H1 (cell line): ENCODE data around the gene FOXL1. TPM values are rescaled to one million over a fixed set of nuclear protein-coding genes. Genes with fewer than 3 reads are reported as not detected.

ENCODE experiments used
- CTCF ChIA-PET: fragments of 300-600 bp; sonication (Branson Sonifier 250); formaldehyde crosslinking; loops from one replicate; lab custom pipeline; 2021; ENCODE audit not compliant: partially characterized antibody; lab: Charles Lee
- POLR2A ChIA-PET: fragments of 300-600 bp; sonication (Branson Sonifier 250); formaldehyde crosslinking; loops from one replicate; lab custom pipeline; 2021; ENCODE audit warnings: inconsistent platforms; ENCODE audit not compliant: partially characterized antibody; lab: Charles Lee
- DNase-seq, 2 experiments: peaks; one replicate each; pipeline versions ENCODE4 v3.0.0 to v3.0.0-alpha.2; 2010 to 2022; ENCODE audit warnings: low spot score in 2 of 2, low read depth in 1 of 2, mixed read lengths in 1 of 2
- FAIRE-seq: peaks from 2 replicates; lab custom pipeline; 2011; peaks lifted over from hg19 to GRCh38; lab: Jason Lieb, UNC
- H2AFZ ChIP-seq: 2 replicates; pipeline ENCODE4 v1.8.1; 2012; ENCODE audit warnings: low read length, inconsistent platforms
- H2AK5ac ChIP-seq: 2 replicates; pipeline ENCODE4 v1.6.1; 2013; ENCODE audit warnings: low read depth, low read length
- H2BK120ac ChIP-seq: replicated peaks from 2 replicates; pipeline ENCODE3; 2013; ENCODE audit warnings: low read depth, low read length, inconsistent platforms
- H2BK12ac ChIP-seq: 2 replicates; pipeline ENCODE4 v1.6.1; 2013; ENCODE audit warnings: low read depth, low read length
- H2BK15ac ChIP-seq: 2 replicates; pipeline ENCODE4 v1.6.1; 2013; ENCODE audit warnings: low read length
- H2BK20ac ChIP-seq: 2 replicates; pipeline ENCODE4 v1.6.1; 2013; ENCODE audit warnings: low read length
- H2BK5ac ChIP-seq: 2 replicates; pipeline ENCODE4 v1.6.1; 2013; ENCODE audit warnings: low read depth, low read length
- H3K14ac ChIP-seq: 2 replicates; pipeline ENCODE4 v1.6.1; 2013; ENCODE audit warnings: inconsistent platforms; ENCODE audit not compliant: insufficient read length
- H3K18ac ChIP-seq: 2 replicates; pipeline ENCODE4 v1.6.1; 2013; ENCODE audit warnings: low read length; ENCODE audit errors: extremely low read depth
- H3K23ac ChIP-seq: 2 replicates; pipeline ENCODE4 v1.6.1; 2013; ENCODE audit warnings: inconsistent platforms; ENCODE audit not compliant: insufficient read length
- H3K23me2 ChIP-seq: 2 replicates; pipeline ENCODE4 v1.6.1; 2013; ENCODE audit warnings: low read depth, low read length
- H3K27ac ChIP-seq: 2 replicates; pipeline ENCODE4 v1.6.1; 2011; ENCODE audit warnings: low read depth, low read length, inconsistent platforms
- H3K27me3 ChIP-seq, 4 experiments: replicated peaks in 1 of 4; 1 replicate in 1 of 4; 2 replicates in 3 of 4; pipeline versions ENCODE4 v1.6.1 to v1.8.1; 2011 to 2013; ENCODE audit warnings: low read length in 3 of 4, mild to moderate bottlenecking in 3 of 4, inconsistent platforms in 2 of 4, mixed read lengths in 2 of 4, moderate library complexity in 1 of 4; ENCODE audit not compliant: control insufficient read depth in 3 of 4, insufficient read depth in 3 of 4; ENCODE audit errors: extremely low read depth in 1 of 4
- H3K36me3 ChIP-seq, 4 experiments: 2 replicates each; pipeline versions ENCODE4 v1.6.1 to v1.8.1; 2011 to 2013; ENCODE audit warnings: mild to moderate bottlenecking in 4 of 4, low read length in 3 of 4, moderate library complexity in 2 of 4, control low read depth in 1 of 4, inconsistent platforms in 1 of 4; ENCODE audit not compliant: insufficient read depth in 4 of 4, control insufficient read depth in 2 of 4
- H3K4ac ChIP-seq: replicated peaks from 2 replicates; pipeline ENCODE3; 2013; ENCODE audit warnings: low read length, low read depth, mixed read lengths, inconsistent platforms; ENCODE audit not compliant: insufficient read length
- H3K4me1 ChIP-seq, 4 experiments: replicated peaks in 1 of 4; 1 replicate in 1 of 4; 2 replicates in 3 of 4; pipeline versions ENCODE4 v1.6.1 to v1.8.1; 2011 to 2013; ENCODE audit warnings: low read length in 3 of 4, inconsistent platforms in 2 of 4, mixed read lengths in 1 of 4; ENCODE audit not compliant: insufficient read depth in 4 of 4, control insufficient read depth in 3 of 4
- H3K4me2 ChIP-seq, 2 experiments: 2 replicates each; pipeline versions ENCODE4 v1.6.1 to v1.8.1; 2011 to 2013; ENCODE audit warnings: low read depth in 2 of 2, low read length in 2 of 2, control low read depth in 1 of 2, inconsistent platforms in 1 of 2, mild to moderate bottlenecking in 1 of 2; ENCODE audit not compliant: insufficient read depth in 1 of 2
- H3K4me3 ChIP-seq, 4 experiments: fragments of 200-600, 300-600 bp in 1 of 4; sonication (generic), shearing (Covaris generic), sonication (Bioruptor Twin) in 1 of 4; 2 replicates each; pipeline versions ENCODE4 v1.5.1 to v1.8.1; 2011 to 2016; ENCODE audit warnings: low read length in 4 of 4, low read depth in 3 of 4, control low read depth in 2 of 4, inconsistent platforms in 2 of 4, mild to moderate bottlenecking in 2 of 4, mixed read lengths in 1 of 4, moderate library complexity in 1 of 4; ENCODE audit not compliant: insufficient read depth in 2 of 4; ENCODE audit errors: extremely low read depth in 1 of 4
- H3K56ac ChIP-seq: replicated peaks from 2 replicates; pipeline ENCODE3; 2013; ENCODE audit warnings: low read depth, mild to moderate bottlenecking, mixed read lengths, low read length, inconsistent platforms; ENCODE audit not compliant: insufficient read length
- H3K79me1 ChIP-seq: 2 replicates; pipeline ENCODE4 v1.6.1; 2013; ENCODE audit warnings: low read depth, low read length, control low read depth
- H3K79me2 ChIP-seq, 2 experiments: 2 replicates each; pipeline versions ENCODE4 v1.6.1 to v1.8.1; 2012 to 2013; ENCODE audit warnings: low read length in 2 of 2, mild to moderate bottlenecking in 2 of 2, inconsistent platforms in 1 of 2; ENCODE audit not compliant: insufficient read depth in 2 of 2, control insufficient read depth in 1 of 2
- H3K9ac ChIP-seq, 4 experiments: replicated peaks in 1 of 4; 1 replicate in 1 of 4; 2 replicates in 3 of 4; pipeline versions ENCODE4 v1.6.1 to v1.8.1; 2011 to 2013; ENCODE audit warnings: low read depth in 3 of 4, low read length in 3 of 4, control low read depth in 2 of 4, mild to moderate bottlenecking in 2 of 4, moderate library complexity in 2 of 4, inconsistent platforms in 1 of 4; ENCODE audit errors: extremely low read depth in 1 of 4
- H3K9me3 ChIP-seq, 2 experiments: 2 replicates each; pipeline versions ENCODE4 v1.6.1 to v1.8.1; 2012 to 2013; ENCODE audit warnings: mild to moderate bottlenecking in 2 of 2, moderate library complexity in 2 of 2, control low read depth in 1 of 2, inconsistent platforms in 1 of 2, low read depth in 1 of 2, low read length in 1 of 2, mixed read lengths in 1 of 2; ENCODE audit not compliant: insufficient read depth in 2 of 2
- H4K20me1 ChIP-seq, 2 experiments: replicated peaks in 1 of 2; 2 replicates each; pipeline versions ENCODE3 to v1.8.1; 2011 to 2013; ENCODE audit warnings: inconsistent platforms in 2 of 2, low read length in 2 of 2, mild to moderate bottlenecking in 1 of 2; ENCODE audit not compliant: insufficient read depth in 2 of 2, control insufficient read depth in 1 of 2
- H4K5ac ChIP-seq: 2 replicates; pipeline ENCODE4 v1.6.1; 2013; ENCODE audit warnings: low read length, low read depth, mixed read lengths, inconsistent platforms; ENCODE audit not compliant: insufficient read length
- H4K8ac ChIP-seq: 2 replicates; pipeline ENCODE4 v1.8.0; 2013; ENCODE audit warnings: mild to moderate bottlenecking, moderate library complexity, low read length, inconsistent platforms; ENCODE audit not compliant: insufficient read depth; ENCODE audit errors: extremely low read depth
- H4K91ac ChIP-seq: replicated peaks from 2 replicates; pipeline ENCODE3; 2013; ENCODE audit warnings: low read length, mixed read lengths, inconsistent platforms; ENCODE audit not compliant: insufficient read length
- E2F6 ChIP-seq: IDR thresholded peaks from 2 replicates; pipeline ENCODE4 v1.6.1; 2012; ENCODE audit warnings: inconsistent platforms
- EZH2 ChIP-seq: fragments of 200-600 bp; sonication (generic); IDR thresholded peaks from 2 replicates; pipeline ENCODE4 v1.7.1; 2012; ENCODE audit warnings: low read depth, mild to moderate bottlenecking, moderate library complexity, low read length, inconsistent platforms; ENCODE audit not compliant: severe bottlenecking
- KDM5A ChIP-seq: fragments of 200-600 bp; IDR thresholded peaks from 2 replicates; pipeline ENCODE4 v1.7.1; 2012; ENCODE audit warnings: mild to moderate bottlenecking, low read length, inconsistent platforms, mixed read lengths
- NANOG ChIP-seq: IDR thresholded peaks from 2 replicates; pipeline ENCODE4 v1.6.1; 2011; ENCODE audit warnings: low read length, low read depth, mild to moderate bottlenecking, inconsistent platforms; ENCODE audit not compliant: insufficient read depth, poor library complexity, severe bottlenecking
- RAD21 ChIP-seq, 2 experiments: IDR thresholded peaks in 1 of 2; conservative IDR thresholded peaks in 1 of 2; 2 replicates each; pipeline ENCODE4 v1.6.1; 2011; ENCODE audit warnings: low read depth in 2 of 2, low read length in 2 of 2, improper control_type of control experiment in 1 of 2, inconsistent platforms in 1 of 2, mild to moderate bottlenecking in 1 of 2, moderate library complexity in 1 of 2
- RNF2 ChIP-seq: fragments of 200-900, 300-1000 bp; sonication (generic); IDR thresholded peaks from 2 replicates; pipeline ENCODE4 v1.7.1; 2016; ENCODE audit warnings: borderline replicate concordance, low read depth, mild to moderate bottlenecking, antibody characterized with exemption, low read length; ENCODE audit not compliant: poor library complexity, severe bottlenecking; ENCODE audit errors: missing control alignments
- SAP30 ChIP-seq: fragments of 300-600 bp; sonication (generic); IDR thresholded peaks from 2 replicates; pipeline ENCODE4 v1.7.1; 2012; ENCODE audit warnings: low read length, moderate library complexity, mild to moderate bottlenecking, inconsistent platforms; ENCODE audit not compliant: insufficient read depth, insufficient replicate concordance
- SP2 ChIP-seq: IDR thresholded peaks from 2 replicates; pipeline ENCODE4 v1.6.1; 2012; ENCODE audit warnings: mild to moderate bottlenecking, low read length, inconsistent platforms
- SUZ12 ChIP-seq: fragments of 200-600 bp; sonication (generic); IDR thresholded peaks from 2 replicates; pipeline ENCODE4 v1.6.1; 2012; ENCODE audit warnings: mild to moderate bottlenecking, inconsistent platforms, low read length, moderate library complexity, mixed read lengths
- TAF7 ChIP-seq: optimal IDR thresholded peaks from 2 replicates; pipeline ENCODE3; 2011; ENCODE audit warnings: low read depth, mild to moderate bottlenecking, inconsistent platforms, low read length, moderate library complexity, borderline replicate concordance
- WGBS, 2 experiments: shearing (Covaris generic) in 1 of 2; methylation state at CpG; one replicate each; pipeline versions ENCODE4 v1.1.6 to v1.1.7; 2013 to 2015; ENCODE audit warnings: low lambda C conversion rate in 2 of 2, mixed read lengths in 2 of 2, inconsistent platforms in 1 of 2, low coverage in 1 of 2, missing lambda C conversion rate in 1 of 2; ENCODE audit not compliant: insufficient replicate concordance in 2 of 2, insufficient coverage in 1 of 2, insufficient read length in 1 of 2; ENCODE audit errors: extremely low coverage in 1 of 2, missing lambda C conversion rate in 1 of 2; 5-methylcytosine and 5-hydroxymethylcytosine counted together
- polyA plus RNA-seq, 7 experiments: library from polyadenylated mRNA; depleted of rRNA in 3 of 7; stranded (reverse) in 5 of 7; unstranded in 2 of 7; fragments of >200 nt in 5 of 7; fragments of 200-250 nt in 2 of 7; gene quantifications; 1 replicate in 5 of 7; 2 replicates in 1 of 7; 4 replicates in 1 of 7; pipeline versions ENCODE4 v1.2.1 to v1.2.3, GENCODE V29; 2011 to 2013; ENCODE audit warnings: missing spikeins in 2 of 7, mixed read lengths in 2 of 7
- total RNA-seq: library from RNA; stranded (reverse); fragmentation: NEBNext Ultra II Directional; extraction: Animal tissue kit (Norgen Biotek cat#: 25700); gene quantifications from 2 replicates; pipeline ENCODE4 v1.2.1, GENCODE V29; 2021
- TF ChIP-seq, protein P1 (sequence below): IDR thresholded peaks from 2 replicates; pipeline ENCODE4 v1.6.1; 2011; ENCODE audit warnings: low read depth, mild to moderate bottlenecking, low read length; ENCODE audit not compliant: insufficient read depth

The FOXL1 gene
- total and polyA plus RNA-seq, 2 of the 8 experiments (the other 6 are each of a cell fraction or from before 2014, with no cell fraction given), result 0.03 TPM; not detected in 1

- Histone ChIP-seq H2AK5ac (no peak overlapping the region), H4K20me1 (no peaks in the 10 kb centered on the region), H3K4me3 (no peak overlapping the region), H3K9ac (no peak overlapping the region), H3K4me2 (no peak overlapping the region), H3K56ac (no peak overlapping the region), H3K18ac (no peak overlapping the region), H2BK5ac (no peak overlapping the region), H3K23ac (no peak overlapping the region), H3K79me2 (no peaks in the 10 kb centered on the region), H4K91ac (no peak overlapping the region), H3K14ac (no peak overlapping the region), H4K8ac (no peak overlapping the region), H2AFZ (no peak overlapping the region), H3K4me1 (peaks cover 0 to 5% (median 0%) of the 10 kb centered on the region in 4 experiments; a peak in 1 of 7 replicates), H3K9me3 (no peaks in the 10 kb centered on the region), H4K5ac (no peak overlapping the region), H3K23me2 (no peaks in the 10 kb centered on the region), H2BK12ac (no peak overlapping the region), H3K4ac (no peak overlapping the region), H3K36me3 (no peaks in the 10 kb centered on the region), H3K27ac (no peak overlapping the region), H2BK120ac (no peak overlapping the region), H3K79me1 (no peaks in the 10 kb centered on the region), H2BK15ac (no peak overlapping the region), H2BK20ac (no peak overlapping the region), H3K27me3 (no peaks in the 10 kb centered on the region)
- CTCF ChIA-PET, result no interaction called here
- 98% methylated on average over 3 of the region's 3 CpGs; no CpG with 5 or more reads in 1 of the 2 experiments for WGBS, 2 experiments
- FAIRE-seq (no peak), DNase-seq (no peak)
- POLR2A ChIA-PET, result no interaction called here
- TF ChIP-seq SAP30, result no peak
- TF ChIP-seq EZH2, result no peak
- no peak for TF ChIP-seq SP2
- no peak for TF ChIP-seq RNF2
- TF ChIP-seq TAF7, result no peak
- TF ChIP-seq SUZ12, result no peak
- no peak for TF ChIP-seq NANOG
- no peak for TF ChIP-seq E2F6
- no peak for TF ChIP-seq RAD21 (IDR thresholded peaks at IDR 0.05 in 1 of 2, conservative IDR thresholded peaks at IDR 0.05 in 1 of 2; ENCODE audit: low read depth in 2 of 2, low read length in 2 of 2)
- no peak for TF ChIP-seq KDM5A
- TF ChIP-seq, protein P1, sequence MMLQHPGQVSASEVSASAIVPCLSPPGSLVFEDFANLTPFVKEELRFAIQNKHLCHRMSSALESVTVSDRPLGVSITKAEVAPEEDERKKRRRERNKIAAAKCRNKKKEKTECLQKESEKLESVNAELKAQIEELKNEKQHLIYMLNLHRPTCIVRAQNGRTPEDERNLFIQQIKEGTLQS, result no peak
These were observed 33.6 kb downstream of the FOXL1 start for GRCh38 chr16:86611941-86612340.
